Osteocyte (in vitro differentiated cells): Measurements from ENCODE around the gene NELFB. TPM values are rescaled to one million over a fixed set of nuclear protein-coding genes. Genes with fewer than 3 reads are reported as not detected.

Experiments used
- DNase-seq: peaks from one replicate; pipeline ENCODE4 v3.0.0; 2021; ENCODE audit warnings: mixed read lengths; ENCODE audit not compliant: unreplicated experiment; ENCODE audit errors: extremely low spot score
- H3K27ac Mint-ChIP-seq: one replicate; pipeline ENCODE4 v1.8.0; 2021; ENCODE audit warnings: mild to moderate bottlenecking, mixed read lengths; ENCODE audit not compliant: unreplicated experiment
- H3K27me3 Mint-ChIP-seq: one replicate; pipeline ENCODE4 v1.8.0; 2021; ENCODE audit warnings: mixed read lengths; ENCODE audit not compliant: unreplicated experiment
- H3K36me3 Mint-ChIP-seq: one replicate; pipeline ENCODE4 v1.8.0; 2021; ENCODE audit warnings: mixed read lengths; ENCODE audit not compliant: unreplicated experiment
- H3K4me1 Mint-ChIP-seq: one replicate; pipeline ENCODE4 v1.8.0; 2021; ENCODE audit warnings: mixed read lengths; ENCODE audit not compliant: unreplicated experiment
- H3K4me3 Mint-ChIP-seq: one replicate; pipeline ENCODE4 v1.8.0; 2021; ENCODE audit warnings: mild to moderate bottlenecking, moderate library complexity, mixed read lengths; ENCODE audit not compliant: unreplicated experiment
- H3K9me3 Mint-ChIP-seq: one replicate; pipeline ENCODE4 v1.8.0; 2021; ENCODE audit warnings: mixed read lengths; ENCODE audit not compliant: unreplicated experiment
- CTCF ChIP-seq: fragments of 200-600 bp; sonication (generic); IDR thresholded peaks from 2 replicates; pipeline ENCODE4 v1.5.0; 2021; ENCODE audit warnings: antibody characterized with exemption, mild to moderate bottlenecking, moderate library complexity
- total RNA-seq: library from RNA; stranded (reverse); gene quantifications from 2 replicates; pipeline ENCODE4 v1.2.1, GENCODE V29; 2021

Gene NELFB
- total RNA-seq, 1 donor from 2014 or later, result 54.1 TPM

GRCh38 chr9:137244486-137245449, 10.4 kb upstream of the NELFB start:
- Mint-ChIP-seq H3K27ac (no peak overlapping the region), H3K27me3 (no peaks in the 10 kb centered on the region), H3K9me3 (no peaks in the 10 kb centered on the region), H3K4me3 (no peak overlapping the region), H3K36me3 (peaks cover 9% of the 10 kb centered on the region), H3K4me1 (peaks cover 23% of the 10 kb centered on the region)
- DNase-seq, result no peak
- TF ChIP-seq CTCF, result no peak

DNA sequence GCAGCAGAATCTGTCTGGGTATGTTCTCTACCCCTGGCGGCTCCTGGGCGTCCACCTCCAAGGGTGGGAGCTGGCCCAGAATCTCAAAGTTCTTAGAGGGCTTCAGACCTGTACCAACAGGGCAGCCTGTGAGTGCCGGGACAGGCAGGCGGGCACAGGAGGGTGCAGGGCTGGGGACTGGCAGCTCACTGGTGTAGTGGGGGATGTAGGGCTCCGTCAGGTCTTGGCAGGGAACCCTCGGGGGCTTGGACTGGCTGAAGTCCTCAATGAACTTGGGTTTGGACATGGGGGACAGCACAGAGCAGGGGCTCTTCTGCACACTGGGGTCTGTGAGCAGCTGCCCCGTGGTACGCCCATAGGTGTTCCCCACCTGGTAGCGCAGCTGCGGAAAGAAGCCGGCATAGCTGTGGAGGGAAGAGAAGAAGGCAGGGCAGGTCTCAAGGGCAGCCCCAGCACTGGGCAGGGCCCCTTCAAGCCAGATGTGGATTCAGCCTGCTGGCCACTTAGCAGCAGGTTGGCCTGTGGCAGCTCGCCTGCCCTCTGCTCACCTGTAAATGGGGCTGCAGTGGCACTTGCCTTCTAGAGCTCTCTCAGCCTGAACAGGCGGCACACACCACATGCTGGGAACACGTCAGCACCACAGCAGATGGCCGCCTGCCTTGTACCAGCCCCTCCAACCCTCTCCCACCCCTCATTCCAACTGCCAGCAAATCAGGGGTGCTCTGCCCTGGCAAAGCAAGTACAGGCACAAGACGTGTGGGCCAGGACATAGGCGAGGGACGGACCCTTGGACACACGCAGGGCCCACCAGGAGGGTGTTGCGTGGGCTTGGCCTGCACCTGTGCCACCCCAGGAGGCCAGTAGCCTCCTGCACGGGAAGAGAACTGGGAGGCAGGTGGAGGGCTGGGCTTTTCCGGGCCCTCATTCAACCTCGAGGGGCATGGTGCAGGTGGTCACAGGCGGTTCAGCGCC, 9.4 kb upstream of the NELFB start:
- no peaks in the 10 kb centered on the region for H3K9me3 Mint-ChIP-seq
- DNase-seq, result no peak
- no peaks in the 10 kb centered on the region for H3K27me3 Mint-ChIP-seq
- H3K27ac Mint-ChIP-seq, result no peak overlapping the region
- no peak overlapping the region for H3K4me3 Mint-ChIP-seq
- no peak for TF ChIP-seq CTCF
- peaks cover 20% of the 10 kb centered on the region for H3K4me1 Mint-ChIP-seq
- peaks cover 9% of the 10 kb centered on the region for H3K36me3 Mint-ChIP-seq

DNA sequence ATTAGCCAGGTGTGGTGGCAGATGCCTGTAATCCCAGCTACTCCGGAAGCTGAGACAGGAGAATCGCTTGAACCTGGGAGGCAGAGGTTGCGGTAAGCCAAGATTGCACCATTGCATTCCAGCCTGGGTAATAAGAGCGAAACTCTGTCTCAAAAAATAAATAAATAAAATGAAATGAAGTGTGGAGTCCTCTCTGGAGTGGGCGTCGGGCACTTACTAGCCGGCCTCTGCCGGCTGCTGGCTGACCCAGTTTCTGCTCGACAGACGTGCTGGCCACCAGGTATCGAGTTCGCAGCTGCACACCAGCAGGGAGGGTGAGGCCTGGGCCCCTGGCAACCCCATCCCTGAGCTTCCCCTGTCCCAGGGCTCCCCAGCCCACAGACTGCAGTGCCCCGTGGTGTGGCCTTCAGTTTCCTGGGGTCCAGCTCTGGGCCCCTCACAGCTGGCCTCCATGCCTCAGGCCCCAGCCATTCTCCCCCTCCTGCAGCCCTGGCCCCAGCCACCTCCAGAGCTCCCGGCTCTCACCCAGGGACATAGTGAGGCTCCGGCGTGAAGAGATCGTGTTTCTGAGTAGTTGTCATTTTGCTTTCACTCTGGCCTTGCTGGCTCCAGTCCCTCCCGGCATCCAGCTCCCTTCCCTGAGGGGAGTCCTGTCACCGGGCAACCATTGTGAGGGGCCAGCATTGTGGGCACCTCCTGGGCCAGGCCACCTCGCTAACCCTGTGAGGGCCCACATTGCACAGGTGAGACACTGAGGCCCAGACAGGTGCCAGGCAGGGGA, 7.8 kb upstream of the NELFB start:
- H3K4me1 Mint-ChIP-seq, result peaks cover 17% of the 10 kb centered on the region
- no peak for DNase-seq
- TF ChIP-seq CTCF, result no peak
- no peaks in the 10 kb centered on the region for H3K9me3 Mint-ChIP-seq
- H3K27me3 Mint-ChIP-seq, result no peaks in the 10 kb centered on the region
- H3K27ac Mint-ChIP-seq, result no peak overlapping the region
- no peak overlapping the region for H3K4me3 Mint-ChIP-seq
- H3K36me3 Mint-ChIP-seq, result peaks cover 7% of the 10 kb centered on the region

DNA sequence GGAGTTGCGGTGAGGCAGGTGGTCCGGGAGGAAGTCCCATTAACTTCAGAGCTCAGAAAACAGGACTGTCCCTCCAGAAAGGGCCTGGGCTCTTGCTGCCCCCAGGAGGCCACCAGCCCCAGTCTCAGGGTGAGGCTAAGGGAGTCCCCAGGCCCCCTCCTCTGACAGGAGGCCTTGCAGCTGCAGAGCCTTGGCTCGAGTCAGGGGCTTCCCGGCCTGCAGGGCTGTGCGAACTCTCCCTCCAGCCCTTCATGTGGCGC, 7.3 kb upstream of the NELFB start:
- TF ChIP-seq CTCF, result no peak
- Mint-ChIP-seq H3K4me3 (no peak overlapping the region), H3K27me3 (no peaks in the 10 kb centered on the region), H3K4me1 (peaks cover 11% of the 10 kb centered on the region), H3K36me3 (peaks cover 1% of the 10 kb centered on the region), H3K9me3 (no peaks in the 10 kb centered on the region), H3K27ac (no peak overlapping the region)
- no peak for DNase-seq
